Activated CD4-positive, alpha-beta T cell treated with anti-CD3 and anti-CD28 coated beads, Interleukin-2, amount 10 ng/mL, durations not matched to agents 24 days and 14 days (primary cell): ENCODE measurements around the gene SLC24A3. TPM values are rescaled to one million over a fixed set of nuclear protein-coding genes. Genes with fewer than 3 reads are reported as not detected.
"Not testable (repeated sequence)": the region's sequence is repeated elsewhere in the genome, so short reads cannot be mapped to it uniquely, and the experiment has no call there.

Experiments
- DNase-seq: peaks from one replicate; pipeline ENCODE4 v3.0.0; 2022
- H3K27ac Mint-ChIP-seq: one replicate; pipeline ENCODE4 v1.8.0; 2022; ENCODE audit warnings: mild to moderate bottlenecking, mixed read lengths
- H3K27me3 Mint-ChIP-seq: one replicate; pipeline ENCODE4 v1.8.0; 2022; ENCODE audit warnings: mixed read lengths
- H3K36me3 Mint-ChIP-seq: one replicate; pipeline ENCODE4 v1.8.0; 2022; ENCODE audit warnings: low read depth, mild to moderate bottlenecking, mixed read lengths
- H3K4me1 Mint-ChIP-seq: one replicate; pipeline ENCODE4 v1.8.0; 2021; ENCODE audit warnings: mixed read lengths
- H3K4me3 Mint-ChIP-seq: one replicate; pipeline ENCODE4 v1.8.0; 2022; ENCODE audit warnings: mild to moderate bottlenecking, moderate library complexity, mixed read lengths
- H3K9me3 Mint-ChIP-seq: one replicate; pipeline ENCODE4 v1.8.0; 2021; ENCODE audit warnings: mixed read lengths
- intact Hi-C: fragments of 100-400 bp; cut with micrococcal nuclease; formaldehyde crosslinking; loops from one replicate; pipeline ENCODE4 v1.15.1; 2023
- total RNA-seq: library from RNA; stranded (reverse); gene quantifications from 2 replicates; pipeline ENCODE4 v1.2.3, GENCODE V29; 2022

The SLC24A3 gene
- total RNA-seq, 1 donor from 2014 or later = not detected

DNA sequence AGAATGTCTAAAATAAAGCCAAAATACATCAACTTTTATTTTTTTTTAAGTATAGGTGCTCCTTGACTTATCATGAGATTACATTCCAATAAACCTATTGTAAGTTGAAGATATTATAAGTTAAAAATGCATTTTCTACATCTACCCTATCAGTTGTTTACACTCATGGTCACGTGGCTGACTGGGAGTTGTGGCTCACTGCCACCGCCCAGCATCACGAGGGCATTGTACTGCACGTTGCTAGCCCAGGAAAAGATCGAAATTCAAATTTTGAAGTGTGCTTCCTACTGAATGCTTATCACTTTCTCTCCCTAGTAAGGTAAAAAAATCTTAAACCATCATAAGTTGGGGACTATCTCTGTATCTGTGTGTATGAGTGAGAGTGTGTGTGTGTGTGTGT, 419.0 kb downstream of the SLC24A3 start:
- DNase-seq = no peak
- no peaks in the 10 kb centered on the region for H3K4me1 Mint-ChIP-seq
- H3K27me3 Mint-ChIP-seq = no peaks in the 10 kb centered on the region
- no peaks in the 10 kb centered on the region for H3K36me3 Mint-ChIP-seq
- no peak overlapping the region for H3K4me3 Mint-ChIP-seq
- no peak overlapping the region for H3K27ac Mint-ChIP-seq
- no peaks in the 10 kb centered on the region for H3K9me3 Mint-ChIP-seq
- intact Hi-C loops = no loop called here

DNA sequence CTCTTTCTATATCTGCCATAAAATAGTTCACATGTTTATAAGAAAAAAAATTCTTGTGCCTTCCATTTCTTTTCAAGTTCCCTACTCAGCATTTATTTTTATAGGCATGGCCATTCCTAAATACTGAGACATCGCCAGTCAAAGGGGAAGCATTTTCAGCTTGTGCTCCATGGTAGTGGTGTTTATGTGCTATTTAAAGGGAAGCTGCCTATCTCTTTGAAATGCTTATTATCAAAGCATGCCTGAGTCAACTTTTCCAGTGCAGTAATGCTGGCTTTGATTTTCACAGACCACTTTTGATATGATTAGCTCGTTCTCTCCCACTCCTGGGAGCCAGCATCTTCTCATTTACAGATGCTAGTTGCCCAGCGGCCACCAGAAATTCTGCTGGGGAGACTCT, 421.5 kb downstream of the SLC24A3 start:
- Mint-ChIP-seq H3K4me3 (no peak overlapping the region), H3K36me3 (no peaks in the 10 kb centered on the region), H3K4me1 (no peaks in the 10 kb centered on the region), H3K27me3 (no peaks in the 10 kb centered on the region), H3K27ac (no peak overlapping the region), H3K9me3 (no peaks in the 10 kb centered on the region)
- intact Hi-C loops = no loop called here
- no peak for DNase-seq

DNA sequence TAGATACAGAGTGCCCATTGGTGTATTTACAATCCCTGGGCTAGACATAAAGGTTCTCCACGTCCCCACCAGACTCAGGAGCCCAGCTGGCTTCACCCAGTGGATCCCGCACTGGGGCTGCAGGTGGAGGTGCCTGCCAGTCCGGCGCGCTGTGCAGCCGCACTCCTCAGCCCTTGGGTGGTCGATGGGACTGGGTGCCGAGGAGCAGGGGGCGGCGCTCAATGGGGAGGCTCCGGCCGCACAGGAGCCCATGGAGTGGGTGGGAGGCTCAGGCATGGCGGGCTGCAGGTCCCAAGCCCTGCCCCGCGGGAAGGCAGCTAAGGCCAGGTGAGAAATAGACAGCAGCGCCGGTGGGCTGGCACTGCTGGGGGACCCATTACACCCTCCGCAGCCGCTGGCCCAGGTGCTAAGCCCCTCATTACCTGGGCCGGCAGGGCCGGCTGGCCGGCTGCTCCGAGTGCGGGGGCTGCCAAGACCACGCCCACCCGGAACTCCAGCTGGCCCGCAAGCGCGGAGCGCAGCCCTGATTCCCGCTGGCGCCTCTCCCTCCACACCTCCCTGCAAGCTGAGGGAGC, 427.1 kb downstream of the SLC24A3 start:
- H3K27me3 Mint-ChIP-seq, DNase-seq, H3K9me3 Mint-ChIP-seq, H3K4me3 Mint-ChIP-seq, H3K27ac Mint-ChIP-seq, H3K4me1 Mint-ChIP-seq, H3K36me3 Mint-ChIP-seq, intact Hi-C loops: not testable (repeated sequence)

DNA sequence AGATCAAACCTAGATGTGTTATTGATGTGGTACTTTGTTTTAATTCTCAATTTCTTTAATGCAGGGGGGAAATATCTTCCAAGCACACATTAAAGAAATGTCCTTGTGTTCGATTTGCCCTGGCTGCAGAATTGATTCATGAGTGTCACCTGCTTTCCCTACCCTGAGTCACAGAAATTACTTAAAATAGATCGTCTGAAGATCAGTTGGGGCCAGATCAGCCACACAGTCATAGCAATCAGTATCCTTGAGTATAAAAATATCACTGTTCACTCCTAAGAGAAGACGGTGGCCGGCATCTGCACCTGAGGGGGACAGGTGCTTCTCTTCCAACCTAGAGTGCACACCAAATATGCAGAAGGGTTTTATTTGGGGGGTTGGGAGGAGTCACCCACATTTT, 430.4 kb downstream of the SLC24A3 start:
- no peak for DNase-seq
- no peaks in the 10 kb centered on the region for H3K36me3 Mint-ChIP-seq
- no peaks in the 10 kb centered on the region for H3K4me1 Mint-ChIP-seq
- H3K27me3 Mint-ChIP-seq = no peaks in the 10 kb centered on the region
- intact Hi-C loops = no loop called here
- H3K4me3 Mint-ChIP-seq = no peak overlapping the region
- H3K27ac Mint-ChIP-seq = no peak overlapping the region
- no peaks in the 10 kb centered on the region for H3K9me3 Mint-ChIP-seq

DNA sequence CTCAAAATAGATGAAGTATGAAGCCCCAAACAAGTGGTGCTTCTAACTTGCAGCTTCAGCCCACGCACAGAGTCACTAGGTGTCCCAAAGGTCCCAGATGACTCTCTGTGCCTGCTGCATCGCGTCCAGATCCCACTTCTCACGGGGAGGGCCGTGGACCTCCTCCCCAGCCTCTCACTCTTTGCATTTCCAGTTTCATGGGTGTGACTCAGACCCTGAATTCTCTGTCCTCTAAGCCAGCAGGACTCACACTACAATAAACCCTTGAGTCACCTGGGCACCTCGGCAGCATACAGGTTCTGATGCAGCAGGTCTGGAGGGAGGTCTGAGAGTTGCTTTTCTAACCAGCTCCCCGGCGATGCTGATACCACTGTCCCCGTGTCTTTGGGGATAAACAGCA, 431.6 kb downstream of the SLC24A3 start:
- Mint-ChIP-seq H3K27ac (no peak overlapping the region), H3K27me3 (no peaks in the 10 kb centered on the region), H3K9me3 (no peaks in the 10 kb centered on the region), H3K4me3 (no peak overlapping the region), H3K36me3 (no peaks in the 10 kb centered on the region), H3K4me1 (no peaks in the 10 kb centered on the region)
- intact Hi-C loops = no loop called here
- DNase-seq = no peak

DNA sequence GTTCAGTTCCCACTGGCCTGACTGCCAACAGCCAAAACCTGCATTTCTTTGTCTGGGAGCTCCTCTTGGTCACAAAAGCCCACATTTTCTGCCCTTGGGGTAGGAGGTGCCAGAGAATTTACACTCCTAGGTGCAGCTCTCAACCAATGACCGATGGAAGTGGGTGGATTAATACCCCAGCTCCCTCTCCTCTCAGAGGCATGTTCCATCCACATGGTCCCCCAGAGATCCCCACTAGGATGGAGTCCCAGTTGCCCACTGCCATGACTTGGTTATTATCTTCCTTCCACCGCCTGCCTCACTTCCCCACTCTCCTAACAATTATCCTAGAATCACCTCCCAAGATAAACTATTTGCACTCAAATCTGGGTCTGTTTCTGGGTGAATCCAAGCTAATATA, 434.5 kb downstream of the SLC24A3 start:
- Mint-ChIP-seq H3K36me3 (no peaks in the 10 kb centered on the region), H3K27ac (no peak overlapping the region), H3K27me3 (no peaks in the 10 kb centered on the region), H3K9me3 (no peaks in the 10 kb centered on the region), H3K4me3 (no peak overlapping the region), H3K4me1 (no peaks in the 10 kb centered on the region)
- DNase-seq = no peak
- intact Hi-C loops = no loop called here

DNA sequence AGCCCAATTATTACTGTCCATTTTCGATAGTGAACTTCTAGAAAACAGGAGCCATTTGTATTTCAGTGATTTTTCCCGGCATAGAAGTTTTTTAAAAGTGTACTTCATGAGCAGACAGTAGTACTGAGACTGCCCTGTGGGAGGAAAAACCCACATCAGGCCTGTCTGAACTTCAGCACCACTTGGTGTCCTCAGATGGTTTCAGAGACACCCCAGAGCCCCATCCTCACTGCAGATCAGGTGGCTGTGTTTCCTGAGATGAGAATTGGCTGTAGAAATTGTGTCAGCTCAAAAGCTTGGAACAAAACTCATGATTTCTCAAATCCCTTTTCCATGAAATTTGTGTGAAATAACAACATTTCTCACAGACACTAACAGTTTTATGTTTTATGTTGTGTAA, 435.6 kb downstream of the SLC24A3 start:
- Mint-ChIP-seq H3K36me3 (no peaks in the 10 kb centered on the region), H3K4me3 (no peak overlapping the region), H3K27ac (no peak overlapping the region), H3K4me1 (no peaks in the 10 kb centered on the region), H3K27me3 (no peaks in the 10 kb centered on the region), H3K9me3 (no peaks in the 10 kb centered on the region)
- DNase-seq = no peak
- intact Hi-C loops = no loop called here

DNA sequence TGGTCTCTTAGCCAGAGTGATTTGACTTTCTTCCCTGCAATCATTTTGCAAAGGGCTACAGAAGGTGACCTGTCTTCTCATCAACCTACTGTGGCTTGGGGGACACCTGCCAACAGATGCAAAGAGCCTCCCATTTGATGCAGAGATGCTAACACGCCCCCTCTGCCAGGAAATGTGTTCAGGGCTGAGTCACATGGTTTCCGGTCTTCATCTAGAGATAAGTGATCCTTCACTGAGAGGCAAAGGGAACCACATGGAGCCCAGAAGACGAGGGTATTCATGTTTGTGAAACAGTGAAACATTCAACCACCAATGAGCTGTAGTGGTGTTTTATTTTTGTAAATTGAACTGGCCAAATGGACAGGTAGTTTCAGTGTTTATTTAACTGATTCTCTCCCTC, 436.6 kb downstream of the SLC24A3 start:
- Mint-ChIP-seq H3K27ac (no peak overlapping the region), H3K4me1 (no peaks in the 10 kb centered on the region), H3K36me3 (no peaks in the 10 kb centered on the region), H3K9me3 (no peaks in the 10 kb centered on the region), H3K27me3 (no peaks in the 10 kb centered on the region), H3K4me3 (no peak overlapping the region)
- intact Hi-C loops = no loop called here
- no peak for DNase-seq

DNA sequence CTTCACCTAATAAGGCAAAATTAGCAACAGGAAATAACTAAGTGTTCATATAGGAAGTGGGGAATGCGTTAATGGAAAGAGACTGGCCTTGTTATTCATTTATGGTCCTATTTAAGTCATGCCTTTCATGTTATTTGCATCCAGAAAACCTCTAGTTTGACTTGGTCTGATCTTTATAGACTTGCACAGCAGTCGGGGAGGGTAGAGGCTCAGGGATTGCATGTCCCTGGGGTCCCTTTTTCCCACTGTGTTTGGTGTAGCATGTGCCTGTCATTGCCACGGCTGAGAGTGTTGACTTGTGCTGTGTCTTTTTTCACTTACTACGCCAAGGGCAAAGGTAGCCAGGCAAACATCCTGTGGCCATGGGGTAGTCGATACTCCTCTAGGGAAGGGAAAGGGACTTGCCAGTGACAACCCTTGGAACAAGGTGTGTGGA, 440.2 kb downstream of the SLC24A3 start:
- H3K27ac Mint-ChIP-seq = no peak overlapping the region
- intact Hi-C loops = no loop called here
- no peaks in the 10 kb centered on the region for H3K36me3 Mint-ChIP-seq
- H3K9me3 Mint-ChIP-seq = no peaks in the 10 kb centered on the region
- H3K27me3 Mint-ChIP-seq = peaks cover under 1% of the 10 kb centered on the region
- H3K4me1 Mint-ChIP-seq = no peaks in the 10 kb centered on the region
- no peak for DNase-seq
- no peak overlapping the region for H3K4me3 Mint-ChIP-seq

DNA sequence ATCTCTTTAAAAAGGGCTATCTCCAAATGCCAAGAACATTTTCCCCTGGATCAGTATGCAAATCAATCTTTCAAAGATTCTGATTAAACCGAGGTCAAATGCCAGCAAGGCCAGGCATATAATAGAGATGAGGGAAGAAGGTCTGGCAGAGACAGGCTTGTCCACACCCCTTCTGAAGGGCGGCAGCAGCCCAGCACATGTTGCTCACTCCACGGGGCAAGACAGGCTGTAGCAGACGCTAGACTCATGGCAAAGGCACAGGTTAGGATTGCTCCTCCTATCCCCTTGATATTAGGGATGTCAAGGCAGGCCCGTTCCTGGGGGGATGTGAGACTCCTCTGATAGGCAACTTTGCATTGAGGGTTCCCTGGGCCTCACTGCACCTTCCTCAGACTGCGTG, 440.9 kb downstream of the SLC24A3 start:
- H3K27me3 Mint-ChIP-seq = peaks cover 7% of the 10 kb centered on the region
- no peak overlapping the region for H3K27ac Mint-ChIP-seq
- intact Hi-C loops = no loop called here
- no peak for DNase-seq
- no peaks in the 10 kb centered on the region for H3K36me3 Mint-ChIP-seq
- no peaks in the 10 kb centered on the region for H3K4me1 Mint-ChIP-seq
- no peak overlapping the region for H3K4me3 Mint-ChIP-seq
- H3K9me3 Mint-ChIP-seq = no peaks in the 10 kb centered on the region

DNA sequence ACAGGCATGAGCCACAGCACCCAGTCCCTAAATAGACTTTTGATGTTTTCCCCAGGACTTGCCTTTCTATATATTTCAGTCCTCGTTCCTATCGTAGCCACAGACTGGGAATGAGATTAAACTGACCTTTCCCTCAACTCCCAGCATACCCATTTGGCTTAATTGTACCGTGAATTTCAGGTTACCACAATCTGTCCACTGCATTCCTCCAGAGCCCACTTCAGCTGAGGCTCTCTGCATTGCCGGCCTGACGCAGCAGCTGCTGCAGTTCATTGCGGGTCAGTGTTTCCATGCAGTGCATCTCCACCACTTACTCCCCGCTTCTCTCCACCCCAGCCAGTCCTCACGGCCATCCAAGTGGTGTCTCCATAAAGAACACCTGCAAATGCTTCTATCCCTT, 442.5 kb downstream of the SLC24A3 start:
- Mint-ChIP-seq H3K36me3 (no peaks in the 10 kb centered on the region), H3K27me3 (peaks cover 7% of the 10 kb centered on the region), H3K9me3 (no peaks in the 10 kb centered on the region), H3K4me3 (no peak overlapping the region), H3K27ac (no peak overlapping the region), H3K4me1 (no peaks in the 10 kb centered on the region)
- intact Hi-C loops = no loop called here
- no peak for DNase-seq

DNA sequence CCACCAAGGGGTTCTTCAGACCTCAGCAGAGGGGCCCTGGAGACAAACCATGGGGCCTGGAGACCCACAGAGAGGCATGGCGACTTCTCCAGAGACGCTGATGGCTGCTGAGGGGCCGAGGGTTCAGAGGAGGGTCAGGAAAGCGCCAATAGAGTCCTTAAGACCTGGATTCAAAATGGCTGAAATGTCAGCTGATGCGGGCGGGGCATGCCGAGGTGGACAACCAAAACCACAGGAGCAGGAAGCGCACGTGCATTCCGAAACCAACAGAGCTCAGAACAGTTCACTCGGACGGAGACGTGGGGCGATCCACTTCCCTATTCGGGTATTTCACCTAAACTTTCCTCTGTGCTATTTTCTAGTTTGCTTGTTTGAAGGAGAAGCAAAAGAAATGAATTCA, 445.7 kb downstream of the SLC24A3 start:
- intact Hi-C loops = no loop called here
- Mint-ChIP-seq H3K36me3 (no peaks in the 10 kb centered on the region), H3K27me3 (peaks cover 7% of the 10 kb centered on the region), H3K4me3 (no peak overlapping the region), H3K4me1 (no peaks in the 10 kb centered on the region), H3K9me3 (no peaks in the 10 kb centered on the region), H3K27ac (no peak overlapping the region)
- no peak for DNase-seq

DNA sequence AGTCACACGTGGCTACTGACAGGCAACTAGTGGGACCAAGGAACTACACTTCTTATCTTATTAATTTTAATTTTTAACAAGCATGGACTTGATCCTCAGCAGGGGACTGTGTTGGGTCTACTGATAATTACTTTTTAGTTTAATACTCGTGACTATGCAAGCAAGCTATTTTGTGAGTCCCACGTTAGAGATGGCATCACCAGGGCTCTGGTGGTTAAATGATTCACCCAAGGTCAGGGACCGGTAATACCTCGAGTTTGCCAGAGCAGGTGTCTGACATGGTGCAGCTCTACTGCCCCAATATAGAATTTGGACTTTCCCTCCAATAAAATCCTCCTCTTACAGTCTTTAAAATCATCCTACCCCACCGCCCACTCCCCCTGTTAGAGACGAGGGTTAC, 447.0 kb downstream of the SLC24A3 start:
- no peaks in the 10 kb centered on the region for H3K36me3 Mint-ChIP-seq
- no peaks in the 10 kb centered on the region for H3K9me3 Mint-ChIP-seq
- H3K27ac Mint-ChIP-seq = no peak overlapping the region
- intact Hi-C loops = no loop called here
- DNase-seq = no peak
- H3K4me3 Mint-ChIP-seq = no peak overlapping the region
- H3K27me3 Mint-ChIP-seq = peaks cover 7% of the 10 kb centered on the region
- no peaks in the 10 kb centered on the region for H3K4me1 Mint-ChIP-seq

DNA sequence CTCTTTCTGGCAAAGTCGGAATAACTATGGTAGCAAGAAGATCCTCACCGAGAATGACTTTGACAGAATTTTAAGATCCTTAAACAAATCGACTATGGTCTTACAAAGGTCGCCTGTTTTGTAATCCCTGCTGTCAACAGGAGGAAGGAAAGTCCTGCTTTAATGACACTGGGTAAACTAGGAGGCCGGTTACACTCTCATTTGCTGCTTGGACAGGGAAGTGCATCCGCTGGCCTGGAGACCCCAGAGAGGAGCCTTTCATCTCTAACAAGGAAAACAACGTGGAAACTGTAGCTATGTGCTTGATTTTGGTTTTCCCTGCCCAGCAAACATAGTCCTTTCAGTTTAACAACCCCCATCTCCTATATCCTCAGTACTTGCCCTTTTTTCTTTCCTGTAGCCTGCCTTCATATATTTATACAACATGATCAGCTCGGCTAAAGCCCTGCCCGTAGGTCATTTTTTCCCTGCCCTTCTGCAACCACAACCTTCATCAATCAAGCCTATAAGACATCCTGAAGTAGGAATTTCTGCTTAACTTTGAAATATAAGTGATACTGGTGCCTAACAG, 448.5 kb downstream of the SLC24A3 start:
- H3K27ac Mint-ChIP-seq = no peak overlapping the region
- H3K27me3 Mint-ChIP-seq = peaks cover 7% of the 10 kb centered on the region
- no peaks in the 10 kb centered on the region for H3K36me3 Mint-ChIP-seq
- DNase-seq = no peak
- no peak overlapping the region for H3K4me3 Mint-ChIP-seq
- H3K9me3 Mint-ChIP-seq = no peaks in the 10 kb centered on the region
- no peaks in the 10 kb centered on the region for H3K4me1 Mint-ChIP-seq
- intact Hi-C loops = no loop called here
